ENCODE results near the gene KIF4A.
"Not testable (repeated sequence)": the region's sequence is repeated elsewhere in the genome, so short reads cannot be mapped to it uniquely, and the experiment has no call there.

The KIF4A gene, protein sequence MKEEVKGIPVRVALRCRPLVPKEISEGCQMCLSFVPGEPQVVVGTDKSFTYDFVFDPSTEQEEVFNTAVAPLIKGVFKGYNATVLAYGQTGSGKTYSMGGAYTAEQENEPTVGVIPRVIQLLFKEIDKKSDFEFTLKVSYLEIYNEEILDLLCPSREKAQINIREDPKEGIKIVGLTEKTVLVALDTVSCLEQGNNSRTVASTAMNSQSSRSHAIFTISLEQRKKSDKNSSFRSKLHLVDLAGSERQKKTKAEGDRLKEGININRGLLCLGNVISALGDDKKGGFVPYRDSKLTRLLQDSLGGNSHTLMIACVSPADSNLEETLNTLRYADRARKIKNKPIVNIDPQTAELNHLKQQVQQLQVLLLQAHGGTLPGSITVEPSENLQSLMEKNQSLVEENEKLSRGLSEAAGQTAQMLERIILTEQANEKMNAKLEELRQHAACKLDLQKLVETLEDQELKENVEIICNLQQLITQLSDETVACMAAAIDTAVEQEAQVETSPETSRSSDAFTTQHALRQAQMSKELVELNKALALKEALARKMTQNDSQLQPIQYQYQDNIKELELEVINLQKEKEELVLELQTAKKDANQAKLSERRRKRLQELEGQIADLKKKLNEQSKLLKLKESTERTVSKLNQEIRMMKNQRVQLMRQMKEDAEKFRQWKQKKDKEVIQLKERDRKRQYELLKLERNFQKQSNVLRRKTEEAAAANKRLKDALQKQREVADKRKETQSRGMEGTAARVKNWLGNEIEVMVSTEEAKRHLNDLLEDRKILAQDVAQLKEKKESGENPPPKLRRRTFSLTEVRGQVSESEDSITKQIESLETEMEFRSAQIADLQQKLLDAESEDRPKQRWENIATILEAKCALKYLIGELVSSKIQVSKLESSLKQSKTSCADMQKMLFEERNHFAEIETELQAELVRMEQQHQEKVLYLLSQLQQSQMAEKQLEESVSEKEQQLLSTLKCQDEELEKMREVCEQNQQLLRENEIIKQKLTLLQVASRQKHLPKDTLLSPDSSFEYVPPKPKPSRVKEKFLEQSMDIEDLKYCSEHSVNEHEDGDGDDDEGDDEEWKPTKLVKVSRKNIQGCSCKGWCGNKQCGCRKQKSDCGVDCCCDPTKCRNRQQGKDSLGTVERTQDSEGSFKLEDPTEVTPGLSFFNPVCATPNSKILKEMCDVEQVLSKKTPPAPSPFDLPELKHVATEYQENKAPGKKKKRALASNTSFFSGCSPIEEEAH

GRCh38 chrX:70289793-70290770 lies at the start of gene KIF4A, which contains the start of gene PDZD11:
KIF4A (plus strand) TSS chrX:70290104; CDS start chrX:70290459, 355 bp downstream.
PDZD11 (minus strand) TSS chrX:70289927; CDS start chrX:70289341, 586 bp downstream.
- DNase-seq (ENCODE audit: low read depth in 4 of 4, low spot score in 1 of 4) = peak; percentile 28 to 70 (median 49)

- DNase-seq (ENCODE audit: low read depth in 4 of 4, low spot score in 1 of 4) = no peak
These were observed 49.2 kb upstream of the KIF4A start for GRCh38 chrX:70240751-70241150.

DNA sequence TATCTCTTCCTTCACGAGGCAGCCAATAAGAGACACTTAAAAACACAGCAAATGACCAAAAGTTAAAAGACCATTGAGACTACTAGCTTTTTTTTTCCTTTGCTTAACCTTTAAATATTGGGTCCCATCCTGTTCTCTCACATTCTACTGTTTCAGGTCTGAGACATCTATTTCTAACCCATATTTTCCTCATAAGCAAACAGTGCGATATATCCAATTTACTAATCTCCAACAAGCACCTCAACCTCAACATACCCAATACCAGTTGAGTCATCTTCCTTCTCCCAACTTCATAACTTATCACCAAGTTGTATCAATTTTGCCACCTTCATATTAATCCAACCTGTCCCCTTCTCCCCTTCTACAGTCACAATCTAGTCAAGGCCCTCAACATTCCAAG lies 48.4 kb upstream of the KIF4A start:
- DNase-seq (ENCODE audit: low read depth in 4 of 4, low spot score in 1 of 4) = no peak

DNA sequence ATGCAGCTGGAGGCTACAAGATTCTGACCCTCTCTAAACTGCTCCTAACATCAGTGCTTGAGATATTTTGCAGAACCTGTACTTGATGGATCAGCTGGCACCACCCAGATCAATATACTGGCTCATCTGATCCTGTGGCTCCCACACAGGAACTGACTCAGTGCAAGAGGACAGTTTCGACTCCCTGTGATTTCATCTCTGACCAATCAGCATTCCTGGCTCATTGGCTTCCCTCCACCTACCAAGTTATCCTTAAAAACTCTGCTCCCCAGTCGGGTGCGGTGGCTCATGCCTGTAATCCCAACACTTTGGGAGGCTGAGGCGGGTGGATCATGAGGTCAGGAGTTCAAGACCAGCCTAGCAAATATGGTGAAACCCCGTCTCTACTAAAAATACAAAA lies 46.3 kb upstream of the KIF4A start:
- not testable (repeated sequence) for DNase-seq (ENCODE audit: low read depth in 4 of 4, low spot score in 1 of 4)

- DNase-seq (ENCODE audit: low read depth in 4 of 4, low spot score in 1 of 4) = no peak
These were observed 45.0 kb upstream of the KIF4A start for GRCh38 chrX:70244881-70245280.

- DNase-seq (ENCODE audit: low read depth in 4 of 4, low spot score in 1 of 4) = no peak
These were observed 42.7 kb upstream of the KIF4A start for GRCh38 chrX:70247252-70247651.

- no peak for DNase-seq (ENCODE audit: low read depth in 4 of 4, low spot score in 1 of 4)
These were observed 37.4 kb upstream of the KIF4A start for GRCh38 chrX:70252491-70252890.

DNA sequence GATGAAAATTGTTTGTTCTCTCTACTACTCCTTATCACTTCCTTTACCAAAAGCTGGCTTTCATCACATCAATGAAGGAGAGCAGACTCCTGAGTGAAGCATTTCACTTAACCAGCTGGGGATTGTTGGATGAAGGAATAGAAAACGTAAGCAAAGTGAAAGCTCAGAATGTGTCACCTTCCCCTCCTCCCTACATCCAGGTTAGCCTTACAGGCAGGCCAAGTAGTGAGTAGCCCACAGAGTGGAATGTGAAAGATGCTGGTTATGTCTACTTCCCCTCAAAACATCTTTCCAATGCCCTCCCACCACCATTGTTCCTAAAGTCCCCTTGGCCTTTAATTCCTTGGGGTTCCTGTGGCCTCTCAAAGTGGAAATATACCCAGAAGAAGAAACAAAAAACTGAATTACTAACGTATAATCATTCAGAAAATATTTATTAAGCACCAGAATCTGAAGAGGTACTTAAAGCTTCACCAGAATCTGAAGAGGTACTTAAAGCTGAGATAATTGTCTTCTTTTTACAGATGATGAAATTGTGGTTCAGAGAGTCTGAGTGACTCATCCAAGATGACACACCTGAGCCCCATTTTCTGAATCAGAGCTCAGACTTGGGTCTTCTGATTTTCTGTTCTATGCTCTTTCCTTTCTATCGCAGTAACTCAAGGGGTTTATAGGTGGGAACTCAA lies 36.4 kb upstream of the KIF4A start:
- no peak for DNase-seq (ENCODE audit: low read depth in 4 of 4, low spot score in 1 of 4)

DNA sequence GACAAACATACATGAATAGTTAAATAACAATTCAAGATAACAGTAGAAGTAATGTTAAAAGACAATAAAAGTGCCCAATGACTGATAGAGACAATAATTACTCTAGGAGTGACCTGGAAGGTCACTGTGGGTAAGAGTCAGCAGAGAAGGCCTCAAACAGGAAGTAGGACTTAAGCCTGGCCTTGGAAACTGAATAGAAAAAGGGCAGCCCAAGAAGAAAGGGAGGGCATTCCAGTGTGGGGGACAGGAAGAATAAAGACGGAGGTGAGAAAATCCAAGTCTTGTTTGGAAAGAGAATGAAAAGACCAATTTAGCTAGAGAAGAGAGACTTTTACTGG lies 35.9 kb upstream of the KIF4A start:
- no peak for DNase-seq (ENCODE audit: low read depth in 4 of 4, low spot score in 1 of 4)

GRCh38 chrX:70254909-70255308 lies 35.0 kb upstream of the KIF4A start:
- DNase-seq (ENCODE audit: low read depth in 4 of 4, low spot score in 1 of 4) = no peak

- no peak for DNase-seq (ENCODE audit: low read depth in 4 of 4, low spot score in 1 of 4)
These were observed 34.5 kb upstream of the KIF4A start for GRCh38 chrX:70255452-70255851.

GRCh38 chrX:70257423-70258288 lies 32.2 kb upstream of the KIF4A start:
- DNase-seq (ENCODE audit: low read depth in 4 of 4, low spot score in 1 of 4) = no peak

DNA sequence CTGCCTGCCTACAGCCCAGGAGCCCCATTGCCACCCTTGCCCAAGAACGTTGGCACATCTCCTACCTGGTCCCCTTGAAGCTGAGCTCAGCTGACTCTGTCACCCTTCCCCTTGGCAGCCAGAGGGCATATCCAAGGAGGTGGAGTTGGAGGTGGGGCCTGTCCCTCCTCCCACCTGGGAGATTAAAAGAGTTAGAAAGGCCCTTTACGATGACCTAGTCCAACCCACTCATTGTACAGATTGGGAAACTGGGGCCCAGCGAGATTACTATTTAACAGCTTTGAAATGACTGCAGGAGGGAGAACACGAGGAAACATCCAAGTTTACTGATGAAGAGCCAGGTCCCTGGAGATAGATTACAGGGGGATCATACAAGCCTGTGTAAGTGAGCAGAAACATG lies 29.8 kb upstream of the KIF4A start, which contains the start of gene P2RY4:
Gene P2RY4 (minus strand): TSS at position 101 of the 400 bp plus-strand sequence. CDS start 580 bp downstream, outside the sequence.
- DNase-seq (ENCODE audit: low read depth in 4 of 4, low spot score in 1 of 4) = no peak

GRCh38 chrX:70262952-70263567 lies 26.8 kb upstream of the KIF4A start:
- DNase-seq (ENCODE audit: low read depth in 4 of 4, low spot score in 1 of 4) = peak in 2 of 4 experiments; percentile 2 to 7

- DNase-seq (ENCODE audit: low read depth in 4 of 4, low spot score in 1 of 4) = no peak
These were observed 25.1 kb upstream of the KIF4A start for GRCh38 chrX:70264784-70265183.

DNA sequence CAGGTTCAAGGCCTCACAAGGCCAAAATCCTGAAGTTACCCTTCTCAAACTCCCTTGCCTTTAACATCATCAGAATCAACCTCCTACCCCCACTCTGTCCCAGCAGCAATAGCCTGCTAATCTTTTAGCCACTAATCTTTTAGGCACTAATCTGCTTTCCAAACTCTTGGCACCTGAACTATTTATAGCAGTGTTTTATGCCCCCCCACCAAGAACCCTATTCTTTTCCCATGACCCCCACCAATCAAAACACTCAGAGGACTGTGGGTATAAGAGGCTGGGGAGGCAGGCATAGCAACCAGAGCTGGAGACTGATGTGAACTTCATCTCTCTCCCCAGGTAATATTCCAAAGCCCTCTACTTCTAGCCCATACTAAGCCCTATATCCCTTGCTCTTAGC lies 21.9 kb upstream of the KIF4A start, which contains the start of gene ARR3:
Gene ARR3 (plus strand): TSS at position 301 of the 400 bp plus-strand sequence. CDS start 1,052 bp downstream, outside the sequence.
- no peak for DNase-seq (ENCODE audit: low read depth in 4 of 4, low spot score in 1 of 4)

DNA sequence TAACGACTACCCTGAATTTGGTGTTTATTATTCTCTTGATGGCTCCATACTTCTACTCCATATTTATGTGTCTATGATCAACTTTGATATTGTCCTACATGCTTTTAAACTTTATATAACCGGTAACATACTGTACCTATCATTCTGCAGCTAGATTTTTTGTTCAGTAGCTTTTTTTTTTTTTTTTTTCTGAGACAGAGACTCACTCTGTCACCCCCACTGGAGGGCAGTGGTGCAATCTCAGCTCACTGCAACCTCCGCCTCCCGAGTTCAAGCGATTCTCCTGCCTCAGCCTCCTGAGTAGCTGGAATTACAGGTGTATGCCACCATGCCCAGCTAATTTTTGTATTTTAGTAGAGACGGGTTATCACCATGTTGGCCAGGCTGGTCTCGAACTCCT lies 15.9 kb upstream of the KIF4A start:
- DNase-seq (ENCODE audit: low read depth in 4 of 4, low spot score in 1 of 4) = not testable (repeated sequence)

- DNase-seq (ENCODE audit: low read depth in 4 of 4, low spot score in 1 of 4) = no peak
These were observed 10.8 kb upstream of the KIF4A start for GRCh38 chrX:70279081-70279480.
